Measurements from ENCODE around the gene ZBTB46. TPM values are rescaled to one million over a fixed set of nuclear protein-coding genes. Genes with fewer than 3 reads are reported as not detected.

The ZBTB46 gene
- total RNA-seq, 2 donors from 2014 or later = 7.9 to 12.2 TPM

DNA sequence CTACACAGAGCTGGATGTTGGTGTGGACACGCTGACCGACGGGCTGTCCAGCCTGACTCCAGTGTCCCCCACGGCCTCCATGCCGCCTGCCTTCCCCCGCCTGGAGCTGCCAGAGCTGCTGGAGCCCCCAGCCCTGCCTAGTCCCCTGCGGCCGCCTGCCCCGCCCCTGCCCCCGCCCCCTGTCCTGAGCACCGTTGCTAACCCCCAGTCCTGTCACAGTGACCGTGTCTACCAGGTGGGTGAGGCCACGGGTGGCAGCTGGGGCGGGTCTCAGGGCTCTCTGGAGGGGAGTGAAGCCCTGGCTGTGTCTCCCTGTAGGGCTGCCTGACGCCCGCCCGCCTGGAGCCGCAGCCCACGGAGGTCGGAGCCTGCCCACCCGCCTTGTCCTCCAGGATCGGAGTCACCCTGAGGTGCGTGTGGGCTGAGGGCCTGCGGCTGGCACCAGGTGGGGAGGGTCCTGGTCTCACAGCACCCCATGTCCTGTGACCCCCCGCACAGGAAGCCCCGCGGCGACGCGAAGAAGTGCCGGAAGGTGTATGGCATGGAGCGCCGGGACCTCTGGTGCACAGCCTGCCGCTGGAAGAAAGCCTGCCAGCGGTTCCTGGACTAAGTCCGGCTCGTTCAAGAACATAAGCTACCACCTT is 88.6 kb downstream of the ZBTB46 start:
- intact Hi-C loops (cut with DNase I) = loop anchor here (10.0 kb wide), 1 partner anchor 222 kb away; the partner anchor contains the start of gene ZNF512B
- Histone ChIP-seq H3K4me3 (peak overlapping the region in 1 of 2 donors; percentile 3), H3K27me3 (replicated peaks; ENCODE audit: insufficient read depth) (no peaks in the 10 kb centered on the region), H3K4me1 (replicated peaks) (peaks cover 35% of the 10 kb centered on the region), H3K36me3 (no peaks in the 10 kb centered on the region), H3K27ac (peak overlapping the region; percentile 96), H3K9me3 (no peaks in the 10 kb centered on the region)
- TF ChIP-seq POLR2AphosphoS5 (IDR thresholded peaks at IDR 0.05) (no peak), POLR2A (IDR thresholded peaks at IDR 0.05) (no peak)
- TF ChIP-seq, protein P1, sequence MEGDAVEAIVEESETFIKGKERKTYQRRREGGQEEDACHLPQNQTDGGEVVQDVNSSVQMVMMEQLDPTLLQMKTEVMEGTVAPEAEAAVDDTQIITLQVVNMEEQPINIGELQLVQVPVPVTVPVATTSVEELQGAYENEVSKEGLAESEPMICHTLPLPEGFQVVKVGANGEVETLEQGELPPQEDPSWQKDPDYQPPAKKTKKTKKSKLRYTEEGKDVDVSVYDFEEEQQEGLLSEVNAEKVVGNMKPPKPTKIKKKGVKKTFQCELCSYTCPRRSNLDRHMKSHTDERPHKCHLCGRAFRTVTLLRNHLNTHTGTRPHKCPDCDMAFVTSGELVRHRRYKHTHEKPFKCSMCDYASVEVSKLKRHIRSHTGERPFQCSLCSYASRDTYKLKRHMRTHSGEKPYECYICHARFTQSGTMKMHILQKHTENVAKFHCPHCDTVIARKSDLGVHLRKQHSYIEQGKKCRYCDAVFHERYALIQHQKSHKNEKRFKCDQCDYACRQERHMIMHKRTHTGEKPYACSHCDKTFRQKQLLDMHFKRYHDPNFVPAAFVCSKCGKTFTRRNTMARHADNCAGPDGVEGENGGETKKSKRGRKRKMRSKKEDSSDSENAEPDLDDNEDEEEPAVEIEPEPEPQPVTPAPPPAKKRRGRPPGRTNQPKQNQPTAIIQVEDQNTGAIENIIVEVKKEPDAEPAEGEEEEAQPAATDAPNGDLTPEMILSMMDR (IDR thresholded peaks at IDR 0.05) = no peak
- 79% methylated on average over 36 of the region's 37 CpGs for WGBS
- DNase-seq (ENCODE audit: low spot score) = no peak

DNA sequence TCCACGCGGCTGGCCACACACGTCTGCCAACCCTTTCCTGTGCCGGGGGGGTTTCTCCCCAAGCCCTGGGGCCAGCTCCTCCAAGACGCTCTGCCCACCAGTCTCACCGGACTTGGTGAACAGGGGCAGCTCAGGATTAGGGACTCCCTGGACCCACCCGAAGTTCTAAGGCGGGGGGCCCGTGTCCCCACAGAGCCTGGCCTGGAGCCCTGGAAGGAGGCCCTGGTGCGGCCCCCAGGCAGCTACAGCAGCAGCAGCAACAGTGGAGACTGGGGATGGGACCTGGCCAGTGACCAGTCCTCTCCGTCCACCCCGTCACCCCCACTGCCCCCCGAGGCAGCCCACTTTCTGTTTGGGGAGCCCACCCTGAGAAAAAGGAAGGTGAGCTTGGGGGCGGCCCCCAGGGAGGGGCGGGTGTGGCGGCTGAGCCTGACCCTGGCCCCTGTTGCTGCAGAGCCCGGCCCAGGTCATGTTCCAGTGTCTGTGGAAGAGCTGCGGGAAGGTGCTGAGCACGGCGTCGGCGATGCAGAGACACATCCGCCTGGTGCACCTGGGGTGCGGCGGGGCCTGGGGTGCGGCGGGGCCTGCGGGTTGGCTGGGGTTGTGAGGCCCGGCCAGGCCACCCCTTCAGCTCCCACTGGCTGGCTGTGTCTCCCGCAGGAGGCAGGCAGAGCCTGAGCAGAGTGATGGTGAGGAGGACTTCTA is 89.2 kb downstream of the ZBTB46 start:
- 74% methylated on average over 28 of the region's 30 CpGs for WGBS
- DNase-seq (ENCODE audit: low spot score) = no peak

GRCh38 chr20:63741354-63741675 is 89.7 kb downstream of the ZBTB46 start:
- Histone ChIP-seq H3K4me3 (peak overlapping the region; percentile 72 to 75), H3K4me1 (replicated peaks) (peaks cover 35% of the 10 kb centered on the region), H3K36me3 (no peaks in the 10 kb centered on the region), H3K27ac (peak overlapping the region; percentile 96), H3K9me3 (no peaks in the 10 kb centered on the region), H3K27me3 (replicated peaks; ENCODE audit: insufficient read depth) (no peaks in the 10 kb centered on the region)
- intact Hi-C loops (cut with DNase I) = loop anchor here (2.0 to 10.0 kb wide), 2 partner anchors 115 to 223 kb away; partner anchors contain the start of genes GMEB2 and ZNF512B
- DNase-seq (ENCODE audit: low spot score) = no peak
- WGBS = 30% methylated on average over 4 of the region's 6 CpGs
- TF ChIP-seq, protein P1 (IDR thresholded peaks at IDR 0.05) = no peak
- TF ChIP-seq POLR2AphosphoS5 (IDR thresholded peaks at IDR 0.05) (no peak), POLR2A (IDR thresholded peaks at IDR 0.05) (no peak)

More for the DNA sequence above, 89.2 kb downstream of the ZBTB46 start:
- peak overlapping the region; percentile 96 for H3K27ac ChIP-seq
- TF ChIP-seq, protein P1 (IDR thresholded peaks at IDR 0.05) = no peak
- TF ChIP-seq POLR2AphosphoS5 (IDR thresholded peaks at IDR 0.05) (no peak), POLR2A (IDR thresholded peaks at IDR 0.05) (no peak)
- H3K4me1 ChIP-seq (replicated peaks) = peaks cover 35% of the 10 kb centered on the region
- H3K27me3 ChIP-seq (replicated peaks; ENCODE audit: insufficient read depth) = no peaks in the 10 kb centered on the region
- intact Hi-C loops (cut with DNase I) = loop anchor here (2.0 to 10.0 kb wide), 2 partner anchors 115 to 223 kb away; partner anchors contain the start of genes GMEB2 and ZNF512B
- H3K9me3 ChIP-seq = no peaks in the 10 kb centered on the region
- H3K4me3 ChIP-seq = peak overlapping the region in 1 of 2 donors; percentile 75
- H3K36me3 ChIP-seq = no peaks in the 10 kb centered on the region

- TF ChIP-seq POLR2A (IDR thresholded peaks at IDR 0.05) (peak; percentile 71), POLR2AphosphoS5 (IDR thresholded peaks at IDR 0.05) (peak; percentile 86)
- TF ChIP-seq, protein P1 (IDR thresholded peaks at IDR 0.05) = peak in 3 of 4 experiments; percentile 35 to 64 (median 57)
- H3K4me3 ChIP-seq = peak overlapping the region; percentile 72 to 75
- H3K27me3 ChIP-seq (replicated peaks; ENCODE audit: insufficient read depth) = no peaks in the 10 kb centered on the region
- DNase-seq (ENCODE audit: low spot score) = peak; percentile 95
- H3K27ac ChIP-seq = peak overlapping the region; percentile 96
- intact Hi-C loops (cut with DNase I) = loop anchor here (2.0 to 10.0 kb wide), 2 partner anchors 114 to 224 kb away; partner anchors contain the start of genes GMEB2 and ZNF512B
- H3K36me3 ChIP-seq = no peaks in the 10 kb centered on the region
- H3K9me3 ChIP-seq = no peaks in the 10 kb centered on the region
- WGBS = 0% methylated on average over 14 of the region's 29 CpGs
- peaks cover 35% of the 10 kb centered on the region for H3K4me1 ChIP-seq (replicated peaks)
Measured at GRCh38 chr20:63740627-63741353, 90.3 kb downstream of the ZBTB46 start.

All from prostate gland (tissue), 2 donors.